Fibroblast of lung (primary cell): ENCODE data around the gene SEC61B. TPM values are rescaled to one million over a fixed set of nuclear protein-coding genes. Genes with fewer than 3 reads are reported as not detected.

Experiments used
- DNase-seq, 2 donors: peaks; one replicate each; pipeline versions ENCODE4 v3.0.0 to v3.0.0-alpha.2; 2010; ENCODE audit warnings: low read depth in 2 of 2
- H2AFZ ChIP-seq: 2 replicates; pipeline ENCODE4 v1.5.1; 2012; ENCODE audit warnings: low read length, control low read depth, inconsistent platforms
- H3K27ac ChIP-seq: 2 replicates; pipeline ENCODE4 v1.5.1; 2011; ENCODE audit warnings: low read length, control low read depth; ENCODE audit not compliant: insufficient read depth
- H3K27me3 ChIP-seq: 2 replicates; pipeline ENCODE4 v1.5.1; 2011; ENCODE audit warnings: mild to moderate bottlenecking, low read length; ENCODE audit not compliant: control insufficient read depth, insufficient read depth
- H3K36me3 ChIP-seq: 2 replicates; pipeline ENCODE4 v1.5.1; 2011; ENCODE audit warnings: low read length; ENCODE audit not compliant: control insufficient read depth, insufficient read depth
- H3K4me1 ChIP-seq: 2 replicates; pipeline ENCODE4 v1.5.1; 2011; ENCODE audit warnings: low read length; ENCODE audit not compliant: control insufficient read depth, insufficient read depth; ENCODE audit errors: extremely low read depth
- H3K4me2 ChIP-seq: 2 replicates; pipeline ENCODE4 v1.5.1; 2011; ENCODE audit warnings: low read length, control low read depth; ENCODE audit not compliant: insufficient read depth; ENCODE audit errors: extremely low read depth
- H3K4me3 ChIP-seq, 4 experiments: fragments of 200-600 bp in 1 of 4; sonication (generic) in 1 of 4; replicated peaks in 1 of 4; 2 replicates each; pipeline ENCODE4 v1.5.1; 2011 to 2016; ENCODE audit warnings: low read length in 4 of 4, low read depth in 3 of 4, mild to moderate bottlenecking in 3 of 4, control low read depth in 2 of 4, inconsistent platforms in 1 of 4, mixed read lengths in 1 of 4; ENCODE audit not compliant: insufficient read depth in 1 of 4; ENCODE audit errors: control extremely low read depth in 1 of 4
- H3K79me2 ChIP-seq: 2 replicates; pipeline ENCODE4 v1.5.1; 2012; ENCODE audit warnings: mild to moderate bottlenecking, low read length, inconsistent platforms; ENCODE audit not compliant: control insufficient read depth, insufficient read depth
- H3K9ac ChIP-seq: 2 replicates; pipeline ENCODE4 v1.5.1; 2011; ENCODE audit warnings: mild to moderate bottlenecking, low read length, control low read depth; ENCODE audit not compliant: insufficient read depth
- H3K9me3 ChIP-seq: 2 replicates; pipeline ENCODE4 v1.5.1; 2012; ENCODE audit warnings: low read depth, low read length; ENCODE audit not compliant: control insufficient read depth, insufficient read depth
- H4K20me1 ChIP-seq: 2 replicates; pipeline ENCODE4 v1.5.1; 2011; ENCODE audit warnings: low read length; ENCODE audit not compliant: control insufficient read depth, insufficient read depth; ENCODE audit errors: extremely low read depth
- CTCF ChIP-seq, 2 donors: IDR thresholded peaks in 1 of 2; conservative IDR thresholded peaks in 1 of 2; 1 replicate in 1 of 2; 2 replicates in 1 of 2; pipeline ENCODE4 v1.5.1; 2011 to 2012; ENCODE audit warnings: low read length in 2 of 2, control low read depth in 1 of 2, inconsistent platforms in 1 of 2, low read depth in 1 of 2, mild to moderate bottlenecking in 1 of 2
- EZH2 ChIP-seq: IDR thresholded peaks from 2 replicates; pipeline ENCODE4 v1.5.1; 2012; ENCODE audit warnings: low read length, control low read depth, mild to moderate bottlenecking; ENCODE audit errors: missing control alignments
- polyA plus RNA-seq, 2 donors: library from polyadenylated mRNA; depleted of rRNA in 1 of 2; stranded (reverse) in 1 of 2; unstranded in 1 of 2; fragments of >200 nt; gene quantifications; 2 replicates each; pipeline ENCODE4 v1.2.1, GENCODE V29; 2011 to 2012; ENCODE audit warnings: missing spikeins in 1 of 2
- total RNA-seq: library from RNA; depleted of rRNA; stranded (reverse); fragments of >200 nt; gene quantifications from 2 replicates; pipeline ENCODE4 v1.2.1, GENCODE V29; 2014

The SEC61B gene
- total and polyA plus RNA-seq, 2 donors (not counting 1 experiment from before 2014, with no cell fraction given): 58.8 to 213 TPM

- Histone ChIP-seq H3K9me3 (no peaks in the 10 kb centered on the region), H3K79me2 (no peaks in the 10 kb centered on the region), H3K4me3 (no peak overlapping the region), H3K27me3 (no peaks in the 10 kb centered on the region), H3K4me1 (no peaks in the 10 kb centered on the region), H2AFZ (no peak overlapping the region), H3K9ac (no peak overlapping the region), H3K27ac (no peak overlapping the region), H3K36me3 (no peaks in the 10 kb centered on the region), H4K20me1 (no peaks in the 10 kb centered on the region), H3K4me2 (no peak overlapping the region)
- TF ChIP-seq CTCF (conservative IDR thresholded peaks at IDR 0.05 in 1 of 2, IDR thresholded peaks at IDR 0.05 in 1 of 2; ENCODE audit: low read depth in 1 of 2, low read length in 2 of 2) (no peak), EZH2 (no peak)
- DNase-seq: no peak
These were observed 44.3 kb upstream of the SEC61B start for GRCh38 chr9:99177576-99178366.

- no peak for DNase-seq
- no peak overlapping the region for H3K4me3 ChIP-seq
- H3K9ac ChIP-seq: no peak overlapping the region
- no peak overlapping the region for H3K4me2 ChIP-seq
- no peaks in the 10 kb centered on the region for H3K79me2 ChIP-seq
- H2AFZ ChIP-seq: no peak overlapping the region
- TF ChIP-seq EZH2 (no peak), CTCF (conservative IDR thresholded peaks at IDR 0.05 in 1 of 2, IDR thresholded peaks at IDR 0.05 in 1 of 2; ENCODE audit: low read depth in 1 of 2, low read length in 2 of 2) (no peak)
- H3K36me3 ChIP-seq: no peaks in the 10 kb centered on the region
- H3K27ac ChIP-seq: no peak overlapping the region
- H4K20me1 ChIP-seq: no peaks in the 10 kb centered on the region
- no peaks in the 10 kb centered on the region for H3K27me3 ChIP-seq
- H3K4me1 ChIP-seq: no peaks in the 10 kb centered on the region
- no peaks in the 10 kb centered on the region for H3K9me3 ChIP-seq
These were observed 42.9 kb upstream of the SEC61B start for GRCh38 chr9:99178912-99179872.

- TF ChIP-seq CTCF (conservative IDR thresholded peaks at IDR 0.05 in 1 of 2, IDR thresholded peaks at IDR 0.05 in 1 of 2; ENCODE audit: low read depth in 1 of 2, low read length in 2 of 2) (no peak), EZH2 (no peak)
- H3K4me1 ChIP-seq: peaks cover 5% of the 10 kb centered on the region
- H2AFZ ChIP-seq: no peak overlapping the region
- H3K9me3 ChIP-seq: no peaks in the 10 kb centered on the region
- H3K27me3 ChIP-seq: no peaks in the 10 kb centered on the region
- no peaks in the 10 kb centered on the region for H3K79me2 ChIP-seq
- no peaks in the 10 kb centered on the region for H3K36me3 ChIP-seq
- H3K9ac ChIP-seq: no peak overlapping the region
- DNase-seq: no peak
- H3K27ac ChIP-seq: no peak overlapping the region
- H4K20me1 ChIP-seq: no peaks in the 10 kb centered on the region
- no peak overlapping the region for H3K4me2 ChIP-seq
- no peak overlapping the region for H3K4me3 ChIP-seq
These were observed 41.9 kb upstream of the SEC61B start for GRCh38 chr9:99180199-99180598.
